Measurements from ENCODE around the gene SMG5. TPM values are rescaled to one million over a fixed set of nuclear protein-coding genes. Genes with fewer than 3 reads are reported as not detected.

The SMG5 gene
- total RNA-seq, 1 experiment from 2014 or later, result 63.3 TPM

DNA sequence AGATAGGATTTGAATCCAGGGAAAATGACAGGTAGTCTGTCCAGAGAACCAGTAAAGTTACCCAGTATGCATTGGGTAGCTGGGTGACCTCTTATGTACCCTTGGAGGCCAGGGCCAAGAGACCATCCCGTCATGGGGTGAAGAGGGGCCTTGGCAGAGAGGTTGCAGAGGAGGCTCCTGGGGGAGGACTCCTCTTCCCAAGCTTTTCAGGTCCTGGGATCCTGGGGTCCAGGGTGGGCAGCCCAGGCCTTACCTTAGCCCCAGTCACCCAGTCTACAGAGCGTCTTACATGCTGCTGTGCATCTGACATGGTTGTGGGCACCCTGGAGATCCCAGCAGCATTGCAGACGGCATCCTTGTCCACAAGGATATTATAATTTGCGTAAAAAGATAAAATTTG, 55.8 kb downstream of the SMG5 start:
- H3K36me3 ChIP-seq (ENCODE audit: low read depth), result 0 out of 2 replicates have a peak, but pooled peaks cover 8% of the 10 kb centered on the region
- no peaks in the 10 kb centered on the region for H3K79me2 ChIP-seq (ENCODE audit: low read depth)
- H3K9me3 ChIP-seq (ENCODE audit: insufficient read depth, low read depth), result no peaks in the 10 kb centered on the region
- no peak overlapping the region for H3K27ac ChIP-seq
- no TSS peak for BruUV-seq (replicated peaks)
- no peak for TF ChIP-seq EZH2 (IDR thresholded peaks at IDR 0.05; ENCODE audit: low read depth)
- TF ChIP-seq, protein P1, sequence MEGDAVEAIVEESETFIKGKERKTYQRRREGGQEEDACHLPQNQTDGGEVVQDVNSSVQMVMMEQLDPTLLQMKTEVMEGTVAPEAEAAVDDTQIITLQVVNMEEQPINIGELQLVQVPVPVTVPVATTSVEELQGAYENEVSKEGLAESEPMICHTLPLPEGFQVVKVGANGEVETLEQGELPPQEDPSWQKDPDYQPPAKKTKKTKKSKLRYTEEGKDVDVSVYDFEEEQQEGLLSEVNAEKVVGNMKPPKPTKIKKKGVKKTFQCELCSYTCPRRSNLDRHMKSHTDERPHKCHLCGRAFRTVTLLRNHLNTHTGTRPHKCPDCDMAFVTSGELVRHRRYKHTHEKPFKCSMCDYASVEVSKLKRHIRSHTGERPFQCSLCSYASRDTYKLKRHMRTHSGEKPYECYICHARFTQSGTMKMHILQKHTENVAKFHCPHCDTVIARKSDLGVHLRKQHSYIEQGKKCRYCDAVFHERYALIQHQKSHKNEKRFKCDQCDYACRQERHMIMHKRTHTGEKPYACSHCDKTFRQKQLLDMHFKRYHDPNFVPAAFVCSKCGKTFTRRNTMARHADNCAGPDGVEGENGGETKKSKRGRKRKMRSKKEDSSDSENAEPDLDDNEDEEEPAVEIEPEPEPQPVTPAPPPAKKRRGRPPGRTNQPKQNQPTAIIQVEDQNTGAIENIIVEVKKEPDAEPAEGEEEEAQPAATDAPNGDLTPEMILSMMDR (conservative IDR thresholded peaks at IDR 0.05), result no peak
- 0 out of 2 replicates have a peak, but pooled peaks cover 5% of the 10 kb centered on the region for H3K4me1 ChIP-seq (replicated peaks; ENCODE audit: insufficient read depth)
- H3K27me3 ChIP-seq (ENCODE audit: insufficient read depth, low read depth), result no peaks in the 10 kb centered on the region
- no peak overlapping the region for H2AFZ ChIP-seq
- DNase-seq, result no peak
- ChIA-PET POLR2A (ENCODE audit: unreplicated experiment) (no interaction called here), CTCF (no interaction called here)
- intact Hi-C loops (cut with micrococcal nuclease; ENCODE audit: unreplicated experiment), result loop anchor here (5.0 kb wide), 2 partner anchors 221 to 224 kb away; no protein-coding TSS in a partner anchor
- no peaks in the 10 kb centered on the region for H3K9me2 ChIP-seq (ENCODE audit: insufficient read depth)
- no peaks in the 10 kb centered on the region; the same call in 1 of the 2 replicates for H4K20me1 ChIP-seq (ENCODE audit: insufficient read depth)
- H3K4me2 ChIP-seq, result no peak overlapping the region
- peaks cover 11% of the 10 kb centered on the region for H3F3A ChIP-seq (ENCODE audit: insufficient read depth, low read depth)
- H3K4me3 ChIP-seq, result no peak overlapping the region

DNA sequence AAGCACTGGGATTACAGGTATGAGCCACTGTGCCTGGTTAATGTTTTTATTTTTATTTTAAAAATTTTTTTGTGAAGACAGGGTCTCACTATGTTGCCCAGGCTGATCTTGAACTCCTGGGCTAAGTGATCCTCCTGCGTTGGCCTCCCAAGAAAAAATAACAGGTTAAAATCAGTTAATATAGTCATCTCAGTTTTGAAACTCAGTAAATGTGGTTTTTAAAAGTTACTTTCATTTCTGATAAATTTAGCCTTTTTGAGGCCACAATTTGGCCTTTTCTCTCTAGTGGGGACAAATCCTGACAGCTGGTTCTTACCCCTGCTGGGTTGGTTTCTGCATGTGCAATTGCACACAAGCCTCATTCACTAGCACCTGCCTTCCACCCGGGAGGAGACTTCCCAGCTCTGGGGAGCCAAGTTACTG, 56.5 kb downstream of the SMG5 start:
- Histone ChIP-seq H3K27me3 (ENCODE audit: insufficient read depth, low read depth) (no peaks in the 10 kb centered on the region), H3K9me2 (ENCODE audit: insufficient read depth) (no peaks in the 10 kb centered on the region), H3K27ac (no peak overlapping the region), H3K36me3 (ENCODE audit: low read depth) (0 out of 2 replicates have a peak, but pooled peaks cover 8% of the 10 kb centered on the region), H3F3A (ENCODE audit: insufficient read depth, low read depth) (peaks cover 11% of the 10 kb centered on the region), H3K4me1 (replicated peaks; ENCODE audit: insufficient read depth) (0 out of 2 replicates have a peak, but pooled peaks cover 5% of the 10 kb centered on the region), H4K20me1 (ENCODE audit: insufficient read depth) (no peaks in the 10 kb centered on the region; the same call in 1 of the 2 replicates), H2AFZ (no peak overlapping the region), H3K4me3 (no peak overlapping the region), H3K9me3 (ENCODE audit: insufficient read depth, low read depth) (no peaks in the 10 kb centered on the region), H3K79me2 (ENCODE audit: low read depth) (no peaks in the 10 kb centered on the region), H3K4me2 (no peak overlapping the region)
- intact Hi-C loops (cut with micrococcal nuclease; ENCODE audit: unreplicated experiment), result loop anchor here (5.0 kb wide), 2 partner anchors 221 to 224 kb away; no protein-coding TSS in a partner anchor
- ChIA-PET CTCF (interaction anchor here (1.1 to 1.8 kb wide), 2 partner anchors 73 to 80 kb away, joined by 4 to 32 read pairs; partner anchors contain the start of gene SEMA4A), POLR2A (ENCODE audit: unreplicated experiment) (no interaction called here)
- BruUV-seq (replicated peaks), result no TSS peak
- TF ChIP-seq, protein P1 (conservative IDR thresholded peaks at IDR 0.05), result no peak
- no peak for TF ChIP-seq EZH2 (IDR thresholded peaks at IDR 0.05; ENCODE audit: low read depth)
- no peak for DNase-seq

DNA sequence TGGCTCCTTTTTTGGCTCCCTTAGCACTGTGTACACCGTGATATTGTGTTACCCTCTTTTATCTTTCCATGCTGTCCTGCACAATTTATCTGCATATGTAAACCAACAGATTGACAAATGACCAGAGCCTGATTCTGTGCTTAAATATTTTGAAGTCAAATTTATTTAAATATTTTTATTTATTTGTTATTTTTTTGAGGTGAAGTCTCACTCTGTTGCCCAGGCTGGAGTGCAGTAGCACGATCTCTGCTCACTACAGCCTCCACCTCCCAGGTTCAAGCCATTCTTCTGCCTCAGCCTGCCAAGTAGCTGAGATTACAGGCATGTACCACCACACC, 57.0 kb downstream of the SMG5 start:
- no peaks in the 10 kb centered on the region for H3K79me2 ChIP-seq (ENCODE audit: low read depth)
- H3K27me3 ChIP-seq (ENCODE audit: insufficient read depth, low read depth), result no peaks in the 10 kb centered on the region
- no peak overlapping the region for H3K4me3 ChIP-seq
- no peak overlapping the region for H2AFZ ChIP-seq
- H3K4me2 ChIP-seq, result no peak overlapping the region
- intact Hi-C loops (cut with micrococcal nuclease; ENCODE audit: unreplicated experiment), result loop anchor here (1.0 to 5.0 kb wide), 4 partner anchors 79 to 223 kb away; no protein-coding TSS in a partner anchor
- 0 out of 2 replicates have a peak, but pooled peaks cover 5% of the 10 kb centered on the region for H3K4me1 ChIP-seq (replicated peaks; ENCODE audit: insufficient read depth)
- H3K9me2 ChIP-seq (ENCODE audit: insufficient read depth), result no peaks in the 10 kb centered on the region
- no peaks in the 10 kb centered on the region for H3K9me3 ChIP-seq (ENCODE audit: insufficient read depth, low read depth)
- H3F3A ChIP-seq (ENCODE audit: insufficient read depth, low read depth), result peaks cover 11% of the 10 kb centered on the region
- no peak for DNase-seq
- TF ChIP-seq, protein P1 (conservative IDR thresholded peaks at IDR 0.05), result peak; percentile 21; the same call in 1 of the 2 replicates
- no peak for TF ChIP-seq EZH2 (IDR thresholded peaks at IDR 0.05; ENCODE audit: low read depth)
- 0 out of 2 replicates have a peak, but pooled peaks cover 8% of the 10 kb centered on the region for H3K36me3 ChIP-seq (ENCODE audit: low read depth)
- no peaks in the 10 kb centered on the region; the same call in 1 of the 2 replicates for H4K20me1 ChIP-seq (ENCODE audit: insufficient read depth)
- ChIA-PET POLR2A (ENCODE audit: unreplicated experiment) (interaction anchor here (0.6 to 0.7 kb wide), 2 partner anchors 80 to 129 kb away, joined by 5 to 29 read pairs; no protein-coding TSS in a partner anchor), CTCF (interaction anchor here (1.0 to 1.8 kb wide), 3 partner anchors 72 to 111 kb away, joined by 4 to 32 read pairs (median 6); partner anchors contain the start of genes LMNA and SEMA4A)
- H3K27ac ChIP-seq, result no peak overlapping the region
- no TSS peak for BruUV-seq (replicated peaks)
